Upper lobe of left lung (tissue), 4 donors: ENCODE results near the gene AREL1.

ENCODE experiments used
- CTCF ChIP-seq, 6 experiments: fragments of 450-650 bp in 4 of 6; fragments of 200-600 bp in 2 of 6; sonication (generic) in 2 of 6; IDR thresholded peaks; one replicate each; pipeline ENCODE4 v1.5.1; 2016 to 2019; ENCODE audit warnings: antibody characterized with exemption in 6 of 6
- EP300 ChIP-seq, 4 donors: sonication (generic); formaldehyde crosslinking; IDR thresholded peaks; one replicate each; pipeline ENCODE4 v1.5.1; 2017; ENCODE audit warnings: antibody characterized with exemption in 4 of 4, control low read depth in 2 of 4
- POLR2A ChIP-seq, 4 donors: fragments of 450-650 bp; IDR thresholded peaks; one replicate each; pipeline ENCODE4 v1.5.1; 2016 to 2017; ENCODE audit warnings: antibody characterized with exemption in 4 of 4, mild to moderate bottlenecking in 2 of 4
- POLR2AphosphoS5 ChIP-seq, 2 donors: sonication (generic); formaldehyde crosslinking; IDR thresholded peaks; one replicate each; pipeline ENCODE4 v1.5.1; 2017; ENCODE audit warnings: antibody characterized with exemption in 2 of 2

GRCh38 chr14:74615735-74616134 lies 97.1 kb downstream of the AREL1 start:
- no peak for TF ChIP-seq CTCF (IDR thresholded peaks at IDR 0.05)
- TF ChIP-seq EP300 (IDR thresholded peaks at IDR 0.05), result no peak
- TF ChIP-seq POLR2A (IDR thresholded peaks at IDR 0.05), result no peak
- TF ChIP-seq POLR2AphosphoS5 (IDR thresholded peaks at IDR 0.05), result no peak
